ENCODE results near the gene UBE2I. TPM values are rescaled to one million over a fixed set of nuclear protein-coding genes. Genes with fewer than 3 reads are reported as not detected.

The UBE2I gene
- polyA plus RNA-seq, 1 donor from 2014 or later = 165 TPM

DNA sequence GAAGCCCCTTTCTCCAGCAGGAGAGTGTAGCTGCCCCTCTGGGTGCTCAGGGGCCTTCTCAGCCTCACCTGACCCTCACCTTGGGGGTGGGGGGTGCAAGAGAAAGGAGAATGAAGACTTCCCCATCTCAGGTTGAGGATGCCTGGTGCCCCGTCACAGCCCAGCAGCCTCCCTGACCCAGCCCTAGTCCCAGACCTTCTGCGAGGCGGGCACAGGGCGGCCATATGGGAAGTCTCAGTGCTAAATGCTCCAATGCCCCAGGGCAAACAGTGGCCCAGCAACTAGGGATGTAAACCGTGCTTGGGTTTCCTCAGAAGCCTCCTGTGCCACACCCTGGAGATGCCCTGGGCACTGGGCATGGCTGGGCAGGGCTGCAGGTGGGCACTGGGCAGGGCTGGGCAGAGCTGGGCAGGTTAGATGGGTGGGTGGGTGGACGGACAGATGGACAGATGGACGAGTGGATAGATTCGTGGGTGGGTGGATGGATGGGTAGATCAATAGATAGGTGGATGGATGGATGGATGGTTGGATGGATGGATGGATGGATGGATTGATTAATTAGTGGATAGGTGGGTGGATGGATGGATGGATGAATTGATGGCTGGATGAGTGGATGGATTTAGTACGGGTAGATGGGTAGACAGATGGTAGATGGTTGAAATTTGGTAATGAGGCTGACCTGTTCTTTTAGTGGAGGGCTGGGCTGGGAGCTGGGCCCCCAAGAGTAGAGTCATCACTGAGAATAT lies 36.8 kb upstream of the UBE2I start:
- Mint-ChIP-seq H3K4me3 (no peak overlapping the region), H3K36me3 (no peaks in the 10 kb centered on the region), H3K27ac (no peak overlapping the region), H3K4me1 (peaks cover 0 to 2% (median 0%) of the 10 kb centered on the region in 3 donors), H3K9me3 (no peaks in the 10 kb centered on the region), H3K27me3 (peaks cover 8% of the 10 kb centered on the region)

DNA sequence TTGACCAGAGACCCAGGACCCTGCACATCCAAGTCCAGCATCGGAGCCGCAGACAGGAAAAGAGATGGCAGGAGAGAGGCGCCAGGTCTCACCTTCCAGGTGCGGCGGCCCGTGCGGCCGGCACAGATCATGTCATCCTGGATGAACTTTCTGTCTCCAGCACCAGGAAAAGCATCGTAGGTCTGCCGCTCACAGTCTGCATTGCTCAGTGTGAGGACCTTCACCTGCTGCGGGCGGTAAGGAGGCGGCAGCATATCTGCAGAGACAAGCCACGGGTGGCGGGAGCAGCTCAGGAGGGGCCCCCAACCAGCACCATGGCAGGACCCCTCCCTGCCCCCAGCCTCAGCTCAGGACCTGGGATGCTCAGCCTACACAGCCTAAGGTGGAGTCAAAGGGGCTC lies 35.6 kb upstream of the UBE2I start:
- Mint-ChIP-seq H3K36me3 (no peaks in the 10 kb centered on the region), H3K9me3 (no peaks in the 10 kb centered on the region), H3K4me3 (no peak overlapping the region), H3K27me3 (peaks cover 8% of the 10 kb centered on the region), H3K4me1 (peaks cover 0 to 2% (median 0%) of the 10 kb centered on the region in 3 donors), H3K27ac (no peak overlapping the region)

DNA sequence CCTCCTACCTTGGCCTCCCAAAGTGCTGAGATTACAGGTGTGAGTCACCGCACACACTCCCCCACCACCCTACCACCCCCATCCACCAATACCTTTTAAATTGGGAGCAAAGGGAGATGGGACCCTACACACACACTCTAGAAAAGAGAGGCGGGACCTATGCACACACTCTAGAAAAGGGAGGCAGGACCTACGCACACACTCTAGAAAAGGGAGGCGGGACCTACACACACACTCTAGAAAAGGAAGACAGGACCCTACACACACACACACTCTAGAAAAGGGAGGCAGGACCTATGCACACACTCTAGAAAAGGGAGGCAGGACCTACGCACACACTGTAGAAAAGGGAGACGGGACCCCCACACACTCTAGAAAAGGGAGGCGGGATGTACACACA lies 34.7 kb upstream of the UBE2I start:
- no peak overlapping the region for H3K4me3 Mint-ChIP-seq
- H3K36me3 Mint-ChIP-seq = no peaks in the 10 kb centered on the region
- peaks cover 0 to 2% (median 0%) of the 10 kb centered on the region in 3 donors for H3K4me1 Mint-ChIP-seq
- H3K9me3 Mint-ChIP-seq = no peaks in the 10 kb centered on the region
- peaks cover 8% of the 10 kb centered on the region for H3K27me3 Mint-ChIP-seq
- H3K27ac Mint-ChIP-seq = no peak overlapping the region

DNA sequence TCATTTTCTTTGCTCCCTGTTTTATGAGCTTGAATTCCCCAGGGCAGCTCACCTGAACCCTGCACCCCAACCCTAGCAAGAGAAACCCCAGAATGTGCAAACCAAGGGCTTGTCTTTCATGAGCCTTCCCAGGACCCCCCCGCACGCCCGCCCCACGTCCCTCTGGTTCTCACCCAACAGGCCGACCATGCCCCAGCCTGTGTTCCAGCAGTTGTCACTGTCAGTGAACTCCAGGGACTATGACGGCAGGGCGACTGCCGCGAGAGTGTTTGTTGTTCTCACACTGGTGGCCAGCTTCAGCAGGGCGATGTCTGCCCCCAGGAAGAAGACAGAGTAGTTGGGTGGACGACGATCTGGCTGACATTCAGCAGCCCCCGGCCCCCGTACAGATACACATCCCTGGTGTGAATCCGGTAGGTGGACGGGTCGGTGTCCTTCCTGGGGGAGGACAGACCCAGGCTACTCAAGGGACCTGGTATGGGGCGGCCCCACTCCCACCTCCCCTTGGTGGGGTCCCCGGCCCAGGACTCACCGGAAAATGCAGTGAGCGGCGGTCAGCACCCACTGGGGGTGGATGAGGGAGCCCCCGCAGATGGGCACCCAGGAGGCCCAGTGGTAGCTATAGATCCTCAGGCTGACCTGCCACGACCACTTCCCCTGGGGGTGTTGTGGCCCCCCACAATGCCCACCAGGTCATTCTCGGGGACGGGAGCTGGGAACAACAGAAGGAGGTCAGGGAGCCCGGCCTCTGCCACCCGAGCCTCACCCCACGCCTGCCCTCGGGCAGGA lies 33.5 kb upstream of the UBE2I start:
- Mint-ChIP-seq H3K36me3 (no peaks in the 10 kb centered on the region), H3K27me3 (peaks cover 8% of the 10 kb centered on the region), H3K9me3 (no peaks in the 10 kb centered on the region), H3K4me3 (no peak overlapping the region), H3K27ac (no peak overlapping the region), H3K4me1 (peaks cover 0 to 2% (median 0%) of the 10 kb centered on the region in 3 donors)

DNA sequence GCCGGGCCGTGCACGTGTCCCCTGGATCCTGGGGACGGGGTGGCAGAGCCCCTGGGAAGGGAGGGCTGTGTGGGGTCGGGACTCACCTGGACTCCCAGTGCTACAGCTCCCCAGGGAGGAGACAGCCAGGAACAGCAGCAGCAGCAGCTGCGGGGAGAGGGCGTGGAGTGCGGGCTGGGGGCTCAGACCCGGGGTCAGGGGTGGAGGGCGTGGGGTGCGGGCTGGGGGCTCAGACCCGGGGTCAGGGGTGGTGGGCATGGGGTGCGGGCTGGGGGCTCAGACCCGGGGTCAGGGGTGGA lies 32.9 kb upstream of the UBE2I start:
- H3K4me3 Mint-ChIP-seq = no peak overlapping the region
- peaks cover 0 to 2% (median 0%) of the 10 kb centered on the region in 3 donors for H3K4me1 Mint-ChIP-seq
- no peak overlapping the region for H3K27ac Mint-ChIP-seq
- H3K9me3 Mint-ChIP-seq = no peaks in the 10 kb centered on the region
- H3K36me3 Mint-ChIP-seq = no peaks in the 10 kb centered on the region
- H3K27me3 Mint-ChIP-seq = peaks cover 8% of the 10 kb centered on the region

DNA sequence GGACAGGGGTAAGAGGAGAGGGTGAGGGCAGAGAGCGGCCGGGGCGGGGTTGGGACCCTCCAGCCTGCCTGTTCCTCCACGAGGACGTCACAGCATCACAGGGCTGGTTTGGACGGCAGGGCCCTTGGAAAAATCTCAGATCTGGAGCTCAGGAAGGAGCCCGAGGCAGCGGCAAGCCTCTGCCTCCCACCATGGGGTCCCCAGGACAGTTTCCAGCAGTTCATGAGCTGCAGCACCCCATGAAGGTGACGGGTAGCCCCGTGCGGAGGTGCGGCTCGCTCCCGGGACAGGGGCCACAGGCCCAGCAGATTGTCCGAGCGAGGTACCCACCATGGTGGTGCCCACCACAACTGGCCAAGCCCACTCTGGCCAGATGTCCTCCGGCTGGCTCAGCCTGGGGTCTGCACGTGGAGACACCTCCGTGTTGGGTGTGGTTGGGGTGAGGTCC lies 32.3 kb upstream of the UBE2I start:
- Mint-ChIP-seq H3K4me1 (peaks cover 0 to 2% (median 0%) of the 10 kb centered on the region in 3 donors), H3K27ac (no peak overlapping the region)

DNA sequence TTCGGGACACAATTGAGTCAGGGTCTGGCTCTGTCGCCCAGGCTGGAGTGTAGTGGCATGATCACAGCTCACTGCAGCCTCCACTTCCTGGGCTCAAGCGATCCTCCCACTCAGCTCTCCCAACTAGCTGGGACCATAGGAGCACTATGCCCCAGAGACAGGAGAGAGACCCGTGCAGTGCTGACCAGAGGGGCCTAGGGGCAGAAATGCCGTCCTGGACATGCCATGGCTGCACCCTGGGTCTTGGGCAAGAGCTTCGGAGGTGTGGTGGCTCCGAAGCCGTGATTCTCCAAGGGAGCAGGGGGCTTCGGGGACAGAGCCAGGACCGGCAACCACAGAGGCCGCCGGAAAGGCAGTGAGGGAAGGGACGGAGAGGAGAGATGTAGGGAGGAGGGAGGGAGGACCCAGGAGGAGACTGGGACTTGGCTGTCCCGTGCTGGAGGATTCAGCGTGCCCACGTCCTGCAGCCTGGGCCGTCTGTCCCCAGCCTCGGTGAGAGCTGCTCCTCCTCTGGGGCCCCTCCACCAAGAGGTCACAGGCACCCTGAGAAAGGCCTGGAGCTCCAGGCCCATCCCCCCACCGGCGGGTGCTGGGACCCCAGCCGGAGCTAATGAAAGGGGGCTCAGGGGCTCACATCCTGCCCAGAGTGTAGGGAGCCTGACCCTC lies 31.7 kb upstream of the UBE2I start:
- Mint-ChIP-seq H3K27ac (no peak overlapping the region), H3K4me3 (no peak overlapping the region), H3K4me1 (peaks cover 0 to 4% (median 2%) of the 10 kb centered on the region in 3 donors), H3K9me3 (no peaks in the 10 kb centered on the region), H3K36me3 (no peaks in the 10 kb centered on the region), H3K27me3 (peaks cover 8% of the 10 kb centered on the region)

More for the DNA sequence above, 32.3 kb upstream of the UBE2I start:
- Mint-ChIP-seq H3K36me3 (no peaks in the 10 kb centered on the region), H3K4me3 (no peak overlapping the region), H3K27me3 (peaks cover 8% of the 10 kb centered on the region), H3K9me3 (no peaks in the 10 kb centered on the region)

DNA sequence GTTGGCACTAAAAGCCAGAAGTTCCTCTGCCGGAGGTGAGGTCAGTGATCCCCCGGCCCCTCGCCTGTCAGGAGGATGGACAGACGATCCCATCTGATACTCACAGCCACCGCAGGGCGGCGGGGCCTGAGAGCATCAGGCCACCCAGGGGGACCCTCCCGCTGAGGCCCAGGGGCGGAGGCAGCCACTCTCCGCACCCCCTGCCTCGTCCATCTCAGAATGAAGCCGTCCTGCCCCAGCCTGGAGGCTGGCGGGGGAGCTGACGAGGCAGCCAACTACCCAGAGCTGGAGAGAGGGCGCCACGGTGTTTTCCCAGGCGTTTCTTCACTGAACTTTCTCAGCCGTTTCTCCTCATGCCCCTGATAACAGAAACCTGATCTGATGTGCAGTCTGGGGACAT lies 31.0 kb upstream of the UBE2I start:
- Mint-ChIP-seq H3K27ac (no peak overlapping the region), H3K9me3 (no peaks in the 10 kb centered on the region), H3K27me3 (peaks cover 1% of the 10 kb centered on the region), H3K4me1 (peaks cover 0 to 4% (median 2%) of the 10 kb centered on the region in 3 donors), H3K4me3 (no peak overlapping the region), H3K36me3 (no peaks in the 10 kb centered on the region)

DNA sequence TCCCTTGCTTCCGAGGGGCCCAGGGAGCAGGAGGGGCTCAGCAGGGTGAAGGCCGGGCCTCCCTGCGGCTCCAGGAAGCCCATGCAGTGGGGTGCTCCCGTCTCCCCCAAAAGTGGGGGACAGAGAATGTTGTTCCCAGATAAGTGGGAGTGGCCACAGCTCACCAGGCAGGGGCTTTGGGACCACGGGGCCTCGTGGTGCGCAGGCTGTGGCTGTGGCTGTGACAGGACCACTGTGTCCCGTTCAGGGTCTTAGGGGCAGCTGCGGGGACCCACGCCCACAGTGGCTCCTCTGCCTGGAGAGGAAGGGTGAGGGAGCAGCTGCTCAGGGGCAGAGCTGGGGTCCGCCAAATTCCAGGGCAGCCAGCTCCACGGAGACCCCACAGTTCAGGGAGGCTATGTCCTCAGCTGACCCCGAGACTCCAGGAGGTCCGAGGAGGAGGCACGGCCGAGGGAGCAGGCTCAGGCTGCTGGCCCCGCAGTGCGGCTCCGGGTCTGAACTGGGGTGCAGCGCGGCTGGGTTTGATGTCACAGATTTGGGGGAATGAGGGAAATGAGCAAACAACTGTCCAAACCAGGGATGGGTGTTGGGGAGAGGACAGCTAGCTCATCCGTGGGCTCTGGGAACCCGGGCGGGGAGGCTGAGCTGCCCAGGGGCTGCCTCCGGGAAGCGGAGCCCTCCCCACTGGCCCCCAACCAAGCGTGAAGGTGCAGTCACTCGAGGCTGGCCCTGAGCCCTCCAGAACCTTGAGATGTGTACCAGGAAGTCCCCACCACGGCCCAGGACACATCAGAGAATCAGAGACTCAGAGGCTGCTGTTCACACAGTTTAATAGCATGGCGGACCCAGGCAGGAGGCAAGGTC lies 30.1 kb upstream of the UBE2I start:
- Mint-ChIP-seq H3K4me3 (no peak overlapping the region), H3K27me3 (peaks cover 5% of the 10 kb centered on the region), H3K36me3 (no peaks in the 10 kb centered on the region), H3K4me1 (peaks cover 0 to 4% (median 2%) of the 10 kb centered on the region in 3 donors), H3K9me3 (no peaks in the 10 kb centered on the region), H3K27ac (no peak overlapping the region)

DNA sequence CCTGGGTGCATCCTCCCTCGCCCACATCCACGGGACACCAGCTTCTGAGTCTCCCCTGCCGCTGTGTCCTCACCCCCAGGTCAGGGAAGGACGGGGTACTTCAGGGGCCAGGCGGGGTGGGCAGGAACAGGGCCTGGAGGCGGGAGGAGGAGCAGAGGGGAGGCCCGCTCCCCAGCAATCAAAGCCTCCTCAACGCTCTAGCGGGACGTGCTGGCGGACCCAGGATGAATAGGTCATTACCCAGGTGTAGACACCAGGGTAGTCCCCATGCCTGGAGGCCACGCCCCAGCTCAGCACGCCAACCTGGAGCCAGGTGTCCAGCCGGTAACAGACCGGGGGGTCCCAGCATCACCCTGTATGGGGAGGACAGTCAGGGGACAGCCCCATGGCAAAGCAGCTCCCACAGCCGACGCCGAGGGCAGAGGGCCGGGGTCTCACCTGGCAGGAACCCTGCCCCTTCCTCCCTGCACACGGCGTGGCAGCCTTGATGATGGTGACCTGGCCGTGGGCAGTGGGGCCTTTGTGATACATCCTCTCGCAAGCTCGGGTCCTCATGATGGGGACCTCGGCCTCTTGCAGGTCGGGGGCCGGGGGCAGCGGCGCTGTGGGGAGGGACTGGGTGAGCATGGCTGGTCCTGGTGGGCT lies 29.4 kb upstream of the UBE2I start:
- peaks cover 0 to 4% (median 2%) of the 10 kb centered on the region in 3 donors for H3K4me1 Mint-ChIP-seq
- H3K27ac Mint-ChIP-seq = no peak overlapping the region
- H3K36me3 Mint-ChIP-seq = no peaks in the 10 kb centered on the region
- H3K27me3 Mint-ChIP-seq = peaks cover 5% of the 10 kb centered on the region
- no peak overlapping the region for H3K4me3 Mint-ChIP-seq
- no peaks in the 10 kb centered on the region for H3K9me3 Mint-ChIP-seq

DNA sequence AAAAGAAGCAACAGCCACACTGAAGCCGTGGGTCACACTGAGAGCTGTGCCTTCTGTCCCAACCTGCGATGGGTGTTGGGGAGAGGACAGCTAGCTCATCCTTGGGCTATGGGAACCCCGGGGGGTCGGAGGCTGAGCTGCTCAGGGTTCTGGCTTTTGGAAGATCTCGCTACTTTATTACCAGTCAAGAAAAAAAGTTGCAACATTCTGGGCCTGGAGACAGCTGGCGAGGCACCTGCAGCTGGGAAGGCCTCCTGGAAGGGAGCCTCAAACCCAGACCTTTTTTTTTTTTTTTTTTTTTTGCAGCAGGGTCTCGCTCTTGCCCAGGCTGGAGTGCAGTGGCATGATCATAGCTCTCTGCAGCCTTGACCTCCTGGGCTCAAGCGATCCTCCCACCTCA lies 28.7 kb upstream of the UBE2I start:
- H3K27ac Mint-ChIP-seq = no peak overlapping the region
- peaks cover 0 to 2% (median 2%) of the 10 kb centered on the region in 3 donors for H3K4me1 Mint-ChIP-seq
- no peaks in the 10 kb centered on the region for H3K36me3 Mint-ChIP-seq

DNA sequence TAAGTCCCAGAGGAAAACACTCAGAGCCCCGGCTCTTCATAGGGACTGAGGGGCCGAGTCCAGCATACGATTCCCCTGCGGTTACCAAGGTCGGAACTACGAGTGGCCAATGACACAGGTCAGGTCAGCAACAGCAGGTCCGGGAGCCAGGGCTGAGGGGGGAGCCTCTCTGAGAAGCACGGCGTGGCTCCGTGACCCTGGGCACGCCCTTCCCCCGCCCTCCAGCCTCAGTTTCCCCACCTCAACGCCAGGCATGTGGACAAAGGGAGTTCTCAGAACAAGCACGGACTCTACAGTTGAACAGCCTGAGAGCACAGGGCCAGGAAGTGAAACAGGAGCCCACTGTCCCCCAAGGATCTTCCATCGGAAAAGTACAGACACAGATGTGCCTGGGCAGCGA lies 27.9 kb upstream of the UBE2I start:
- H3K9me3 Mint-ChIP-seq = no peaks in the 10 kb centered on the region
- H3K4me3 Mint-ChIP-seq = no peak overlapping the region
- no peak overlapping the region for H3K27ac Mint-ChIP-seq
- H3K36me3 Mint-ChIP-seq = no peaks in the 10 kb centered on the region
- peaks cover 0 to 2% (median 2%) of the 10 kb centered on the region in 3 donors for H3K4me1 Mint-ChIP-seq
- H3K27me3 Mint-ChIP-seq = peaks cover 4% of the 10 kb centered on the region

More for the DNA sequence above, 28.7 kb upstream of the UBE2I start:
- H3K4me3 Mint-ChIP-seq = no peak overlapping the region
- peaks cover 5% of the 10 kb centered on the region for H3K27me3 Mint-ChIP-seq
- H3K9me3 Mint-ChIP-seq = no peaks in the 10 kb centered on the region

DNA sequence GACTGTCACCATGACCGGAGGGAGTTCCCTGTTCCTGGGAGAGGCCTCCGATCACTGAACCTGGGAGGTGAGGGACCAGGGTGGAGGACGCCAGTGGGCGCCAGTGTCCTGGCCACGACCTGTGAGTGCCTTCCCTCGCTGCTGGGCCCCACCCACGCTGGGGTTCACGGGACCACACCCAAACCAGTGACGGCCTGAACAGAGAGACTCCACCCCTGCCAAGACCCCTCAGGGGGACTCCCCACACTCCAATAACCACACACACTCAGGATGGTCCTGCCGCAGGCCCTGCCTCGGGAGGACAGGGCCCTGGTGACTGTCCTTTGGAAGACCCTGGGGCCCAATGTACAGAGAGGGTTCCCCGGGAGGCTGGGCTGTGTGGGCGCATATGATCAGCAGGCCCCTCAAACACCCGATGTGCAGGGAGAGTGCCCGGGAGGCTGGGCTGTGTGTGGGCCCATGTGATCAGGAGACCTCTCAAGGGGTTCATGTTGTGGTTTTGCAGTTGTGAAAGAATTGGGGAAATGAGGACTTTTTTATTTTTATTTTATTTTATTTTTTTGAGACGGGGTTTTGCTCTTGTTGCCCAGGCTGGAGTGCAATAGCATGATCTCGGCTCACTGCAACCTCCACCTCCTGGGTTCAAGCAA lies 27.0 kb upstream of the UBE2I start:
- Mint-ChIP-seq H3K27ac (no peak overlapping the region), H3K36me3 (no peaks in the 10 kb centered on the region), H3K27me3 (peaks cover 4% of the 10 kb centered on the region), H3K9me3 (no peaks in the 10 kb centered on the region), H3K4me1 (peaks cover 0 to 2% (median 2%) of the 10 kb centered on the region in 3 donors), H3K4me3 (no peak overlapping the region)

DNA sequence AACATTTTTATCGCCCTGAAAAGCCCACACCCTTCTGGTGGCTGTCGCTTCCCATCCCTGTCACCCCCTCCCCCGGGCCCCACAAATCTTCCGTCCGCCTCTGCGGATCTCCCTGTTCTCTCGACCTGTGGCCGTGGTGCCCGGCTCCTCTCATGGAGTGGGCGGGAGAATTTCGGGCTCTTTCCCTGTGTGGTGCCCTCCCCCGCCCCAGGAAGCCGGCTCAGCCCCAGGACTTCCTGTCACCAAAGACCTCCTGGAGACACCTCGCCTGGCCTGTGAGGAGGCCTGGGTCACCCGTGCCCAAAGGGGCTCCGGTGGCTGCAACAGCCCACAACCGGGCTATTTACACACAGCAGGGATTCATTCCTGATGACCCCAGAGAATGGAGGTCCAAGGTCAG lies 26.1 kb upstream of the UBE2I start:
- Mint-ChIP-seq H3K9me3 (no peaks in the 10 kb centered on the region), H3K27ac (no peak overlapping the region), H3K36me3 (no peaks in the 10 kb centered on the region), H3K27me3 (peaks cover 10% of the 10 kb centered on the region), H3K4me3 (no peak overlapping the region), H3K4me1 (peaks cover 0 to 5% (median 2%) of the 10 kb centered on the region in 3 donors)

All from IgD-negative memory B cell (primary cell).